ENCODE results near the gene FGB.

FGB gene

GRCh38 chr4:154614306-154614705, 51.5 kb downstream of the FGB start:
- no peak for TF ChIP-seq CTCF (IDR thresholded peaks at IDR 0.05; ENCODE audit: low read depth, low read length, missing control alignments)
- H3K4me3 ChIP-seq (ENCODE audit: low read depth, low read length): no peak overlapping the region
- DNase-seq (ENCODE audit: low read depth): no peak

GRCh38 chr4:154615211-154615610, 52.4 kb downstream of the FGB start:
- no peak for TF ChIP-seq CTCF (IDR thresholded peaks at IDR 0.05; ENCODE audit: low read depth, low read length, missing control alignments)
- DNase-seq (ENCODE audit: low read depth): no peak
- no peak overlapping the region for H3K4me3 ChIP-seq (ENCODE audit: low read depth, low read length)

- DNase-seq (ENCODE audit: low read depth): no peak
- TF ChIP-seq CTCF (IDR thresholded peaks at IDR 0.05; ENCODE audit: low read depth, low read length, missing control alignments): no peak
- no peak overlapping the region for H3K4me3 ChIP-seq (ENCODE audit: low read depth, low read length)
Measured at GRCh38 chr4:154616287-154616686, 53.5 kb downstream of the FGB start.

- peak; percentile 45 for DNase-seq (ENCODE audit: low read depth)
- no peak for TF ChIP-seq CTCF (IDR thresholded peaks at IDR 0.05; ENCODE audit: low read depth, low read length, missing control alignments)
Measured at GRCh38 chr4:154616731-154617130, 53.9 kb downstream of the FGB start.

GRCh38 chr4:154617820-154618317, 55.1 kb downstream of the FGB start:
- TF ChIP-seq CTCF (IDR thresholded peaks at IDR 0.05; ENCODE audit: low read depth, low read length, missing control alignments): no peak
- H3K4me3 ChIP-seq (ENCODE audit: low read depth, low read length): no peak overlapping the region
- DNase-seq (ENCODE audit: low read depth): no peak

More at GRCh38 chr4:154616731-154617130, 53.9 kb downstream of the FGB start:
- H3K4me3 ChIP-seq (ENCODE audit: low read depth, low read length): no peak overlapping the region

- peak; percentile 22 for DNase-seq (ENCODE audit: low read depth)
- peak; percentile 71 for TF ChIP-seq CTCF (IDR thresholded peaks at IDR 0.05; ENCODE audit: low read depth, low read length, missing control alignments)
- H3K4me3 ChIP-seq (ENCODE audit: low read depth, low read length): no peak overlapping the region
Measured at GRCh38 chr4:154618708-154619315, 56.0 kb downstream of the FGB start.

GRCh38 chr4:154620111-154620510, 57.3 kb downstream of the FGB start:
- DNase-seq (ENCODE audit: low read depth): no peak
- no peak overlapping the region for H3K4me3 ChIP-seq (ENCODE audit: low read depth, low read length)
- TF ChIP-seq CTCF (IDR thresholded peaks at IDR 0.05; ENCODE audit: low read depth, low read length, missing control alignments): no peak

Data from GM12864 (cell line).